IMR-90 (cell line): ENCODE measurements around the gene S100A13.

Experiments used
- CEBPB ChIP-seq: IDR thresholded peaks from 2 replicates; pipeline ENCODE4 v1.6.1; 2012; ENCODE audit warnings: low read depth, low read length, improper control_type of control experiment
- RAD21 ChIP-seq: IDR thresholded peaks from 2 replicates; pipeline ENCODE4 v1.6.1; 2012; ENCODE audit warnings: low read length, improper control_type of control experiment
- TF ChIP-seq, protein P1 (sequence below): conservative IDR thresholded peaks from 2 replicates; pipeline ENCODE4 v1.5.1; 2012; ENCODE audit warnings: mild to moderate bottlenecking, low read depth, low read length, improper control_type of control experiment

GRCh38 chr1:153624965-153625611, 2.2 kb downstream of the S100A13 start:
- TF ChIP-seq, protein P1, sequence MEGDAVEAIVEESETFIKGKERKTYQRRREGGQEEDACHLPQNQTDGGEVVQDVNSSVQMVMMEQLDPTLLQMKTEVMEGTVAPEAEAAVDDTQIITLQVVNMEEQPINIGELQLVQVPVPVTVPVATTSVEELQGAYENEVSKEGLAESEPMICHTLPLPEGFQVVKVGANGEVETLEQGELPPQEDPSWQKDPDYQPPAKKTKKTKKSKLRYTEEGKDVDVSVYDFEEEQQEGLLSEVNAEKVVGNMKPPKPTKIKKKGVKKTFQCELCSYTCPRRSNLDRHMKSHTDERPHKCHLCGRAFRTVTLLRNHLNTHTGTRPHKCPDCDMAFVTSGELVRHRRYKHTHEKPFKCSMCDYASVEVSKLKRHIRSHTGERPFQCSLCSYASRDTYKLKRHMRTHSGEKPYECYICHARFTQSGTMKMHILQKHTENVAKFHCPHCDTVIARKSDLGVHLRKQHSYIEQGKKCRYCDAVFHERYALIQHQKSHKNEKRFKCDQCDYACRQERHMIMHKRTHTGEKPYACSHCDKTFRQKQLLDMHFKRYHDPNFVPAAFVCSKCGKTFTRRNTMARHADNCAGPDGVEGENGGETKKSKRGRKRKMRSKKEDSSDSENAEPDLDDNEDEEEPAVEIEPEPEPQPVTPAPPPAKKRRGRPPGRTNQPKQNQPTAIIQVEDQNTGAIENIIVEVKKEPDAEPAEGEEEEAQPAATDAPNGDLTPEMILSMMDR = no peak
- TF ChIP-seq CEBPB = no peak
- no peak for TF ChIP-seq RAD21
